Sigmoid colon (tissue), 7 donors: ENCODE measurements around the gene DLGAP4. TPM values are rescaled to one million over a fixed set of nuclear protein-coding genes. Genes with fewer than 3 reads are reported as not detected.
A peak's percentile ranks its signal among the peaks of the same experiment; 100 is the strongest.

ENCODE experiments used
- DNase-seq: peaks from one replicate; pipeline ENCODE4 v3.0.0-alpha.2; 2019
- H3K27ac ChIP-seq, 4 donors: fragments of 200-600 bp; sonication (generic); one replicate each; pipeline ENCODE4 v1.5.1; 2016 to 2019; ENCODE audit warnings: mild to moderate bottlenecking in 1 of 4
- H3K27me3 ChIP-seq, 3 donors: fragments of 200-600 bp; sonication (generic); one replicate each; pipeline ENCODE4 v1.5.1; 2019; ENCODE audit warnings: mild to moderate bottlenecking in 1 of 3
- H3K36me3 ChIP-seq, 4 donors: fragments of 200-600 bp; sonication (generic); one replicate each; pipeline ENCODE4 v1.5.1; 2016 to 2019
- H3K4me1 ChIP-seq, 4 donors: fragments of 200-600 bp; sonication (generic); one replicate each; pipeline ENCODE4 v1.5.1; 2017 to 2019
- H3K4me3 ChIP-seq, 4 donors: fragments of 200-600 bp; sonication (generic); one replicate each; pipeline ENCODE4 v1.5.1; 2017 to 2019; ENCODE audit warnings: mild to moderate bottlenecking in 2 of 4, moderate library complexity in 1 of 4
- H3K9me3 ChIP-seq, 4 donors: fragments of 200-600 bp in 3 of 4; sonication (generic) in 3 of 4; one replicate each; pipeline versions ENCODE4 v1.5.1 to v1.6.1; 2013 to 2019
- EP300 ChIP-seq, 4 donors: sonication (generic); formaldehyde crosslinking; IDR thresholded peaks; one replicate each; pipeline ENCODE4 v1.6.1; 2017; ENCODE audit warnings: antibody characterized with exemption in 4 of 4
- POLR2A ChIP-seq, 2 donors: fragments of 450-650 bp; IDR thresholded peaks; one replicate each; pipeline ENCODE4 v1.6.1; 2016; ENCODE audit warnings: antibody characterized with exemption in 2 of 2, mild to moderate bottlenecking in 2 of 2, moderate library complexity in 2 of 2
- POLR2AphosphoS5 ChIP-seq, 4 donors: sonication (generic); formaldehyde crosslinking; IDR thresholded peaks; one replicate each; pipeline ENCODE4 v1.6.1; 2017; ENCODE audit warnings: antibody characterized with exemption in 4 of 4
- WGBS, 2 donors: extraction: QIAGEN DNeasy Blood & Tissue Kit; methylation state at CpG; one replicate each; pipeline ENCODE4 v1.1.7; 2013; 5-methylcytosine and 5-hydroxymethylcytosine counted together
- intact Hi-C: fragments of 100-400 bp; cut with DNase I; formaldehyde crosslinking; loops from one replicate; pipeline ENCODE4 v1.15.1; 2023
- polyA plus RNA-seq, 3 donors: library from polyadenylated mRNA; stranded (reverse); fragments of 200-250 nt; gene quantifications; one replicate each; pipeline ENCODE4 v1.2.3, GENCODE V29; 2013
- total RNA-seq, 4 donors: library from RNA; depleted of rRNA; stranded (reverse); fragments of >200 nt; gene quantifications; one replicate each; pipeline ENCODE4 v1.1.0, GENCODE V29; 2016
- TF ChIP-seq, protein P1 (sequence below), 4 experiments: fragments of 450-650 bp in 3 of 4; fragments of 200-600 bp in 1 of 4; IDR thresholded peaks; one replicate each; pipeline ENCODE4 v1.5.1; 2016 to 2019; ENCODE audit warnings: antibody characterized with exemption in 4 of 4, mild to moderate bottlenecking in 3 of 4, moderate library complexity in 2 of 4
- donor health status: healthy with polysubstance abuse.
- donor health status: Bipolar disorder and iron deficiency.
- donor health status: healthy.

The DLGAP4 gene
- total and polyA plus RNA-seq, 7 donors, result 21.0 to 60.7 (median 36.9) TPM

DNA sequence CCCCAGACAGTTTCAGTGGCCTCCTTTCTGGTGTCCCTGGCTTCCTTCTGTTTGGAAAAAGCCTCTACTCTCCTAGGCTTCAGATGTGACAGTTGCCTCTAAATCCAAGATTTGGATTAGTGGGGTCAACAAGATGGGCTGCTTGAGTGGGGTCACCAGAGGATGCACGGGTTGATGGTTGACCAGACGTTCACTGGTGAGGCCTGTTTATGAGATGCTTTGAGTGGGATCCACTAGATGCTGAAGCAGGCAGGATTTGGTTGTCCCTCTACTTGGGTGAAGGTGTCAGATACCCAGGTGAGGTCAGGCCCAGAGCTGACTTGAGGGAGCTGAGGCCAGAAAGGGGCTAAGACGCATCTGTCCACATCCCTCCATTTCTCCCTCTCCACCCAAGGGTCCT, 8.1 kb upstream of the DLGAP4 start:
- no peak for TF ChIP-seq EP300 (IDR thresholded peaks at IDR 0.05)
- no peak for TF ChIP-seq POLR2AphosphoS5 (IDR thresholded peaks at IDR 0.05)
- Histone ChIP-seq H3K9me3 (peaks cover 0 to 3% (median 0%) of the 10 kb centered on the region in 4 donors), H3K27me3 (peaks cover 10 to 51% (median 20%) of the 10 kb centered on the region in 3 donors), H3K4me3 (no peak overlapping the region), H3K36me3 (no peaks in the 10 kb centered on the region), H3K27ac (no peak overlapping the region), H3K4me1 (no peaks in the 10 kb centered on the region)
- DNase-seq, result peak; percentile 22
- WGBS, 2 donors, result 79 to 86% methylated on average over 3 of the region's 3 CpGs
- intact Hi-C loops, result no loop called here

GRCh38 chr20:36298795-36299339, 7.3 kb upstream of the DLGAP4 start:
- DNase-seq, result peak; percentile 20
- H3K4me1 ChIP-seq, result no peaks in the 10 kb centered on the region
- no peaks in the 10 kb centered on the region for H3K36me3 ChIP-seq
- intact Hi-C loops, result no loop called here
- H3K27ac ChIP-seq, result no peak overlapping the region
- H3K4me3 ChIP-seq, result no peak overlapping the region
- TF ChIP-seq, protein P1, sequence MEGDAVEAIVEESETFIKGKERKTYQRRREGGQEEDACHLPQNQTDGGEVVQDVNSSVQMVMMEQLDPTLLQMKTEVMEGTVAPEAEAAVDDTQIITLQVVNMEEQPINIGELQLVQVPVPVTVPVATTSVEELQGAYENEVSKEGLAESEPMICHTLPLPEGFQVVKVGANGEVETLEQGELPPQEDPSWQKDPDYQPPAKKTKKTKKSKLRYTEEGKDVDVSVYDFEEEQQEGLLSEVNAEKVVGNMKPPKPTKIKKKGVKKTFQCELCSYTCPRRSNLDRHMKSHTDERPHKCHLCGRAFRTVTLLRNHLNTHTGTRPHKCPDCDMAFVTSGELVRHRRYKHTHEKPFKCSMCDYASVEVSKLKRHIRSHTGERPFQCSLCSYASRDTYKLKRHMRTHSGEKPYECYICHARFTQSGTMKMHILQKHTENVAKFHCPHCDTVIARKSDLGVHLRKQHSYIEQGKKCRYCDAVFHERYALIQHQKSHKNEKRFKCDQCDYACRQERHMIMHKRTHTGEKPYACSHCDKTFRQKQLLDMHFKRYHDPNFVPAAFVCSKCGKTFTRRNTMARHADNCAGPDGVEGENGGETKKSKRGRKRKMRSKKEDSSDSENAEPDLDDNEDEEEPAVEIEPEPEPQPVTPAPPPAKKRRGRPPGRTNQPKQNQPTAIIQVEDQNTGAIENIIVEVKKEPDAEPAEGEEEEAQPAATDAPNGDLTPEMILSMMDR (IDR thresholded peaks at IDR 0.05), result no peak
- TF ChIP-seq POLR2AphosphoS5 (IDR thresholded peaks at IDR 0.05), result no peak
- TF ChIP-seq POLR2A (IDR thresholded peaks at IDR 0.05), result no peak
- no peak for TF ChIP-seq EP300 (IDR thresholded peaks at IDR 0.05)
- peaks cover 12 to 59% (median 28%) of the 10 kb centered on the region in 3 donors for H3K27me3 ChIP-seq
- WGBS, 2 donors, result 78 to 85% methylated on average over 11 of the region's 11 CpGs
- peaks cover 0 to 3% (median 0%) of the 10 kb centered on the region in 4 donors for H3K9me3 ChIP-seq

- 64 to 74% methylated on average over 4 of the region's 4 CpGs for WGBS, 2 donors
- H3K27me3 ChIP-seq, result peaks cover 12 to 65% (median 30%) of the 10 kb centered on the region in 3 donors
Measured at GRCh38 chr20:36299459-36299858, 6.7 kb upstream of the DLGAP4 start.

GRCh38 chr20:36301359-36302119, 4.6 kb upstream of the DLGAP4 start:
- no peak for TF ChIP-seq EP300 (IDR thresholded peaks at IDR 0.05)
- no peak for TF ChIP-seq POLR2AphosphoS5 (IDR thresholded peaks at IDR 0.05)
- no peak for TF ChIP-seq POLR2A (IDR thresholded peaks at IDR 0.05)
- TF ChIP-seq, protein P1 (IDR thresholded peaks at IDR 0.05), result no peak
- no peaks in the 10 kb centered on the region for H3K9me3 ChIP-seq
- H3K4me1 ChIP-seq, result peaks cover 0 to 9% (median 8%) of the 10 kb centered on the region in 4 donors
- no peak for DNase-seq
- H3K4me3 ChIP-seq, result no peak overlapping the region
- no peaks in the 10 kb centered on the region for H3K36me3 ChIP-seq
- H3K27ac ChIP-seq, result no peak overlapping the region
- peaks cover 25 to 83% (median 51%) of the 10 kb centered on the region in 3 donors for H3K27me3 ChIP-seq
- intact Hi-C loops, result no loop called here
- WGBS, 2 donors, result 59 to 70% methylated on average over 7 of the region's 7 CpGs

More at GRCh38 chr20:36299459-36299858, 6.7 kb upstream of the DLGAP4 start:
- H3K36me3 ChIP-seq, result no peaks in the 10 kb centered on the region
- no peak for TF ChIP-seq POLR2A (IDR thresholded peaks at IDR 0.05)
- TF ChIP-seq EP300 (IDR thresholded peaks at IDR 0.05), result no peak
- TF ChIP-seq POLR2AphosphoS5 (IDR thresholded peaks at IDR 0.05), result no peak
- TF ChIP-seq, protein P1 (IDR thresholded peaks at IDR 0.05), result no peak
- intact Hi-C loops, result no loop called here
- peaks cover 0 to 3% (median 0%) of the 10 kb centered on the region in 4 donors for H3K9me3 ChIP-seq
- no peak for DNase-seq
- no peak overlapping the region for H3K27ac ChIP-seq
- no peak overlapping the region for H3K4me3 ChIP-seq
- H3K4me1 ChIP-seq, result no peaks in the 10 kb centered on the region

DNA sequence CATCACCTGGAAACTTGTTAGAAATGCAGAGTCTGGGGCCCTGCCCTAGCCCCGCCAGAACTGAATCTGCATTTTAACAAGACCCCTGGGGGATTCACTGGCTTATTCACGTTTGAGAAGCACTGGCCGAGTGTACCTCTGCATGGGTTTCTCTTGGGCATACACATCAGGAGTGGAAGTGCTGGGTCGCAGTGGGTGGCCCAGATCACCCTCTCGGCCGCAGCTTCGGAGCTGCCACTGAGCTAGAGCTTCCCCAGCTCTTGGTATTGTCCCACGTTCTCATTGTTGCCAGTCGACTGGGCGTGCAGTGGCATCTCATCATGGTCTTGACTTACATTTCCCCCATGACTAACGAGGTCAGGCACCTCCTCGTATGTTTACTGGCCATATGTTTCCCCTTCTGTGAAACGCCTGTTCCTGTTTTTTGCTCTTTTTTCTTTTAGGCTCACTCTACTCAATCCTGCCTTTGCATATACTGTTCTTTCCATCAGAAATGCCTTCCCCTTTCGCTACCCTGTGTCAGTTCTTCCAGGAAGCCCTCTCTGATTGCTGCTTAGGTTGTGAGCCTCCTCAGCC, 3.0 kb upstream of the DLGAP4 start:
- Histone ChIP-seq H3K9me3 (no peaks in the 10 kb centered on the region), H3K27me3 (peaks cover 36 to 98% (median 66%) of the 10 kb centered on the region in 3 donors), H3K4me1 (peaks cover 0 to 19% (median 16%) of the 10 kb centered on the region in 4 donors), H3K36me3 (no peaks in the 10 kb centered on the region), H3K4me3 (no peak overlapping the region), H3K27ac (no peak overlapping the region)
- WGBS, 2 donors, result 32 to 44% methylated on average over 14 of the region's 14 CpGs
- intact Hi-C loops, result no loop called here
- DNase-seq, result no peak
- TF ChIP-seq, protein P1 (IDR thresholded peaks at IDR 0.05), result no peak
- TF ChIP-seq POLR2A (IDR thresholded peaks at IDR 0.05) (no peak), POLR2AphosphoS5 (IDR thresholded peaks at IDR 0.05) (no peak), EP300 (IDR thresholded peaks at IDR 0.05) (no peak)
